DOHH2 (cell line): Measurements from ENCODE around the gene MTCL1.

Source experiments
- EZH2phosphoT487 ChIP-seq: fragments of 200-600 bp; sonication (generic); IDR thresholded peaks from 2 replicates; pipeline ENCODE4 v1.6.1; 2017; ENCODE audit warnings: borderline replicate concordance, mild to moderate bottlenecking, antibody characterized with exemption, low read length, moderate library complexity, mixed read lengths
- TF ChIP-seq, protein P1 (sequence below): fragments of 200-600 bp; sonication (generic); IDR thresholded peaks from one replicate; pipeline ENCODE4 v1.5.1; 2014; ENCODE audit warnings: antibody characterized with exemption, mild to moderate bottlenecking, low read depth, low read length; ENCODE audit not compliant: poor library complexity, severe bottlenecking

DNA sequence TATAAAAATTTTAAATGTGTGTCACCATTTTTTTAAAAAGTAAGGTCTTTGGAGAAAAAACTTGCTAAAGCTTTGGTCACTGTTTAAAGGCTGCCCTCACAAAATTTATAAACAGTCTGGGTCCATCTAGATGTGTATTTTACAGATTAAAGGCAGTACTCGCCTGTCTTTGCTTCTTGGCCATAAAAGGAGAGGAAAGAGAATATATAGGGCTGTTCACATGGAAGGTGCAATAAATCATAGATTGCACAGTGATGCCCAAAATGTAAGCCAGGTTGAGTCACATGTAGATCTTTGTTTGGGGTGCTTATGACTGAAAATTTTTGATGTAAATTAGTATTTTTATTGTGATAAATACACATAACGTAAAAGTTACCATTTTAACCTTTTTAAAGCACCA, 55.6 kb downstream of the MTCL1 start:
- TF ChIP-seq, protein P1, sequence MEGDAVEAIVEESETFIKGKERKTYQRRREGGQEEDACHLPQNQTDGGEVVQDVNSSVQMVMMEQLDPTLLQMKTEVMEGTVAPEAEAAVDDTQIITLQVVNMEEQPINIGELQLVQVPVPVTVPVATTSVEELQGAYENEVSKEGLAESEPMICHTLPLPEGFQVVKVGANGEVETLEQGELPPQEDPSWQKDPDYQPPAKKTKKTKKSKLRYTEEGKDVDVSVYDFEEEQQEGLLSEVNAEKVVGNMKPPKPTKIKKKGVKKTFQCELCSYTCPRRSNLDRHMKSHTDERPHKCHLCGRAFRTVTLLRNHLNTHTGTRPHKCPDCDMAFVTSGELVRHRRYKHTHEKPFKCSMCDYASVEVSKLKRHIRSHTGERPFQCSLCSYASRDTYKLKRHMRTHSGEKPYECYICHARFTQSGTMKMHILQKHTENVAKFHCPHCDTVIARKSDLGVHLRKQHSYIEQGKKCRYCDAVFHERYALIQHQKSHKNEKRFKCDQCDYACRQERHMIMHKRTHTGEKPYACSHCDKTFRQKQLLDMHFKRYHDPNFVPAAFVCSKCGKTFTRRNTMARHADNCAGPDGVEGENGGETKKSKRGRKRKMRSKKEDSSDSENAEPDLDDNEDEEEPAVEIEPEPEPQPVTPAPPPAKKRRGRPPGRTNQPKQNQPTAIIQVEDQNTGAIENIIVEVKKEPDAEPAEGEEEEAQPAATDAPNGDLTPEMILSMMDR, result no peak
- no peak for TF ChIP-seq EZH2phosphoT487
